ENCODE results near the gene TCTN2. TPM values are rescaled to one million over a fixed set of nuclear protein-coding genes. Genes with fewer than 3 reads are reported as not detected.

The TCTN2 gene
- polyA plus RNA-seq, 4 donors = 23.0 to 35.7 (median 29.4) TPM

- no peak for DNase-seq (ENCODE audit: low read depth in 4 of 4, low spot score in 2 of 4)
Measured at GRCh38 chr12:123733229-123733628, 62.3 kb downstream of the TCTN2 start.

DNA sequence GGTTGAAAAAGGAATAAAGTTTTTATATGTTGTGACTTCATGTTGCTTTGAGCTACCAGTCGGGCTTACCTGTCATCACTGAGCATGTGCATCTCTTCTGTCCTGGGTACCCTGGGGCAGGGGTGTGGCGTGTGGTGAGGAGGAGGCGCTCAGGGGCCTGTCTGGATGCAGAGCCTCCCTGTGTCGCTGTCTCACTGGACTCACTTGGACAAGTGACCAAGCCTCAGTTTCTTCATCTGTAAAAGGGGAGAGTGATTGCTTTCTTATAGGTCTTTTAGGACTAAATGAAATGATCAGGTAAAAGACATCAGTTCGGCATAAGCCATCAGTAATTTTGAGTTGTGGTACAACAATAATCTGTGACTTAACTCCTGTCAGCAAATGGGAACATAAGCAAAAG lies 63.4 kb downstream of the TCTN2 start:
- no peak for DNase-seq (ENCODE audit: low read depth in 4 of 4, low spot score in 2 of 4)

GRCh38 chr12:123741937-123742572 lies 71.1 kb downstream of the TCTN2 start:
- no peak for DNase-seq (ENCODE audit: low read depth in 4 of 4, low spot score in 2 of 4)

DNA sequence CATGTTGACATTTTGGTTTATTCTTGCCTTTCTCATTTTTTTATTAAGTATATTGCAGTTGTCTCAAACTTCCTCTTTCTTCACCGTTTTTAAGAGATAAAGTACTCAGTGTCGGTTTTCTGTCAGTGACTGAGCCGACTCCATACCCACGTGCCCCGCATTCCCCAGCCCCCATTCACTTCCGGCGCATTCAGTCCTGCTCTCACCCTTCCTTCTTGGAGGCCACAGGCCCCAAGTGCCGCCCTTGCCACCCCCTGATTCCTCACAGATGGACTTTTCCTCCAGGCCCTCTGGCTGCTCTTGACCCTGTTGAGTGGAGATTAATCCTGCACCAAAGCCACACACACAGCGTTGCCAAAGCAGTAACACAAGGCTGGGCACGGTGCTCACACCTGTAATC lies 72.1 kb downstream of the TCTN2 start:
- no peak for DNase-seq (ENCODE audit: low read depth in 4 of 4, low spot score in 2 of 4)

- DNase-seq (ENCODE audit: low read depth in 4 of 4, low spot score in 2 of 4) = no peak
Measured at GRCh38 chr12:123744836-123745235, 73.9 kb downstream of the TCTN2 start.

DNA sequence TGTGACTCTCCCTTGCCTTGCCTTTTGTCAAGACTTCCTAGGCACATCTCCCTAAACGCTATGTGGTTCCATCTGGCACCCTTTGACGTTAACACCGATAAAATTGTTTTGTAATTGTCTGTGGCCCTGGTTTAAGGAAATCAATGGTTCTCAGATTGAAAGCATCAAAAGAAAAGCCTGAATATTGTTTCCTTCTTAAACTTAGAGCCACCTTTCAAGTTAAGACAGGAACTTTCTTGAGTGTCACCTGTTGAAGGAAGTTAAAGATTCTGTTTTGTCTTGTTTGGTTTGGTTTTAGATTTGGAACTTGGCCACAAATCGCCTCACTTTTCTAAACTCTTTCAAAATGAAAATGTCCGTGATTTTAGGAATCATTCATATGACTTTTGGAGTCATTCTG lies 76.4 kb downstream of the TCTN2 start:
- DNase-seq (ENCODE audit: low read depth in 4 of 4, low spot score in 2 of 4) = no peak

DNA sequence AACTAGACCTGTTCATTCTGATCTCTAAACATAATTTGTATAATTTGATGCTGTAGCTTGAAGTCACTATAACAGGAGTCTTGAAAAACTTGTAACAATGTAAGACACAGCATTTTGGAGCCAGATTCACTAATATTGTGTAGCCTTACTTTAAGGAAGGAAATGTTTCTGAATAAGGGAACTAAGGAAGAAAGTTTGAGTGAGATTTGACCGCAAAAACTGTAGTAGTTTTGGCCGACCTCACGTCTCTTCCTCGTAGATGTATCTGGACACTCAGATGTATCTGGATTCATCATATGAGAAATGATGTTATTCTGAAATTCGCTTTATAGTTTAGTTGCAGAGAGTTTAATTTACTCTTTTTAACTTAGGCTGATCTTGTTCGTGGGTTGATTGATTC lies 77.2 kb downstream of the TCTN2 start:
- no peak for DNase-seq (ENCODE audit: low read depth in 4 of 4, low spot score in 2 of 4)

DNA sequence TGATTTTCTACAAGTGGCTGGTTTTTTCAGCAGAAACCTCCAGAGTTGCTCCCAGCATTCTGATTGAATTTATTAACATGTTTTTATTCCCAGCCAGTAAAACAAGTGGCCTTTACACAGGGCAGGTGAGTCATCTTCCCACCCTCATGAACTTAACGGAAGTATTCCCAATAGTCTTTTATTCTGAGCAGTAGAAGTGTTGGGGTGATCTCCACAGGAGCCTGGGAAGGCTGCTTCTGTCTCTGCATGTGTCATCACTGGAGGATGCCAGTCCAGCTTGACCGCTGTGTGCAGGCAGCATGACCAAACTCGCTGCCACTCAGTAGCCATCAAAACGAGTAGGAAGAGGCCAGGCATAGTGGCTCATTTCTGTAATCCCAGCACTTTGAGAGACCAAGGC lies 77.7 kb downstream of the TCTN2 start:
- DNase-seq (ENCODE audit: low read depth in 4 of 4, low spot score in 2 of 4) = no peak

DNA sequence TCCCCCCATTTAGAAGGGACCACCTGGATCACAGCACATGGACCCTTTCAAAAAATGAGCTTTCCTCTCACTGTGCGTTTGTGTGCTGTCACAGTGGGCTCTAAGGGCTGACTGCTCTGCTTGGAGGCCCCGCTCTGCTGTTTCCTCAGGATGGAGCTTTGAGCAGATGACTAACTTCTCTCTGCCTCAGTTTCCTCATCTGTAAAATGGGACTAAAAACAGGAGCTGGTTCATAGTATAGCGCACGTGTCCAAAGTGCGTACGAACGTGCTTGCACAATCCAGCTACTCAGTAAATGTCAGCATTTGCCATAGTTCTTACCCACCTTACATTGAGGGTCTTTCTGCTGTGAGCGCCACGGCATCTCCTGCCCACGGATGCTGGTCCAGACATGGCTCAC lies 78.4 kb downstream of the TCTN2 start:
- no peak for DNase-seq (ENCODE audit: low read depth in 4 of 4, low spot score in 2 of 4)

DNA sequence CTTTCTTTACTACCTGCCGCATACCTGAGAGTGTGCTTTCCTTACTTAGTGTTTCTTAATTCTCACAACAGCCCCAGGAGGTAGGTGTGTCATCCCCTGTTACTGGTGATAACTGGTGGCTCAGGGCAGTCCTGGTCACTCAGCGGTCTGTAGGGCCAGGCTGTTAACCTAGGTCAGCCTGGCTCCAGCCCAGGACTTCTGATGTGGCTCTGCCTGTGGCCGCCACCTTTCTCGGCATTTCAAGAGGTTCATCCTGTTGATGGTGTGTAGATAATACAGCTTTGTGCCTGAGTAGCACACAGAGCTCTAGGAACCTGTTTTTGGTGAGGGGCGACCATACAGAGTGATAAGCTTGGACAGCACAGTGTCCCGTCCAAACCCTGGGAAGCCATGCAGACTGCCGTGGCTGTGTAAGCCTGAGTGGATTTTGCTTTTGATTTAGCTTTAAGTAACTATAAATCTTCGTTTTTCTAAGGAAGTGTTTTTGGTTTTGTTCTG lies 79.3 kb downstream of the TCTN2 start:
- DNase-seq (ENCODE audit: low read depth in 4 of 4, low spot score in 2 of 4) = no peak

DNA sequence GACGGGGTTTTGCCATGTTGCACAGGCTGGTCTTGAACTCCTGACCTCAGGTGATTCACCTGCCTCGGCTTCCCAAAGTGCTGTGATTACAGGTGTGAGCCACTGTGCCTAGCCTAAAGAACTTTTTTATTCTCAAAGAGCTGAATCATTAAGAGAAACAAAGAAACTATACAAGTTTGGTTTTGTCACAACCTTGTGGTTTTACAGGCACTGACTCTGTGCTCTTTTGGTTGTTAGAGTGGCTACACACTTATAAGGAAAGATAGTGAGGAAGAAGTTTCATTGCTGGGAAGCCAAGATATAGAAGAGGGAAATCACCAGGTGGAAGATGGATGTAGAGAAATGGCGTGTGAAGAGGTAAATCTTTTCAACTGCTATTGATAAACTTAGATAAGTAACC lies 81.1 kb downstream of the TCTN2 start:
- no peak for DNase-seq (ENCODE audit: low read depth in 4 of 4, low spot score in 2 of 4)

GRCh38 chr12:123754041-123754772 lies 83.3 kb downstream of the TCTN2 start:
- DNase-seq (ENCODE audit: low read depth in 4 of 4, low spot score in 2 of 4) = no peak

DNA sequence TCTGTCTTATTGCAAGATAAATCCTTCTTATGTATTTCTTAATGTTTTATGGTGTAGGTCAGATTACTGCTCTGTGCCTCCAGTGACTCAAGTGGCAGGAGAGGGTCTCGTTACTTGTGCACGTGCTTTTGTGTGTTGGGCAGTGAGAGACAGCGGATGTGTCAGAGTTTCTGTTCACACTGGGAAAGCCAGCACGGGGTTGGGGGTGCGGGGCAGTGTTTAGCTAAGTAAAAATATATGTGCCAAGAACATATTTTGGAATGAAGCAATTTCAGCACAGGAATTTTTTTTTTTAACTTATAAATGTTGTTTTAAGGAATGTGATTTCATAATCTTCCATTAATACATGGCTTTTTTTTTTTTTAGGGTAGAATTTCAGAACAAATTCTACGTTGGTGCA lies 86.6 kb downstream of the TCTN2 start:
- DNase-seq (ENCODE audit: low read depth in 4 of 4, low spot score in 2 of 4) = no peak

Other genes starting within 250 kb of the TCTN2 start
- gene RILPL2, start 234.4 kb upstream of the TCTN2 start, polyA plus RNA-seq (ENCODE audit: insufficient read length in 4 of 4) = 1 to 10 TPM; 5.9 to 6.2 (median 6.2) TPM
- gene SNRNP35, start 213.0 kb upstream of the TCTN2 start, polyA plus RNA-seq (ENCODE audit: insufficient read length in 4 of 4) = 10 to 100 TPM; 39.1 to 48.3 (median 44.4) TPM
- 10 to 100 TPM; 16.7 to 26.5 (median 21.0) TPM for gene RILPL1, start 137.4 kb upstream of the TCTN2 start, polyA plus RNA-seq (ENCODE audit: insufficient read length in 4 of 4)
- 100 to 1,000 TPM; 189 to 233 (median 227) TPM for gene TMED2, start 86.6 kb upstream of the TCTN2 start, polyA plus RNA-seq (ENCODE audit: insufficient read length in 4 of 4)
- gene DDX55, start 69.0 kb upstream of the TCTN2 start, polyA plus RNA-seq (ENCODE audit: insufficient read length in 4 of 4) = 10 to 100 TPM; 22.4 to 49.8 (median 31.7) TPM
- 10 to 100 TPM; 63.6 to 70.0 (median 67.3) TPM for gene EIF2B1, start 37.4 kb upstream of the TCTN2 start, polyA plus RNA-seq (ENCODE audit: insufficient read length in 4 of 4)
- gene GTF2H3, start 37.3 kb upstream of the TCTN2 start, polyA plus RNA-seq (ENCODE audit: insufficient read length in 4 of 4) = 10 to 100 TPM; 30.4 to 38.1 (median 31.9) TPM
- 10 to 100 TPM; 12.8 to 26.9 (median 19.9) TPM for gene ATP6V0A2, start 41.2 kb downstream of the TCTN2 start, polyA plus RNA-seq (ENCODE audit: insufficient read length in 4 of 4)
- gene DNAH10, start 91.2 kb downstream of the TCTN2 start, polyA plus RNA-seq (ENCODE audit: insufficient read length in 4 of 4) = 1 to 10 TPM; 4.1 to 7.3 (median 5.3) TPM

All from left renal cortex interstitium (tissue), 4 donors.